A673 (cell line): ENCODE measurements around the gene SHLD1. TPM values are rescaled to one million over a fixed set of nuclear protein-coding genes. Genes with fewer than 3 reads are reported as not detected.

ENCODE experiments used
- BruUV-seq: library from RNA; stranded (reverse); fragments of 400-500 nt; replicated peaks from 2 replicates; lab custom pipeline; 2021; lab: Mats Ljungman, UMichigan
- CTCF ChIA-PET: fragments of 300-600 bp; sonication (Branson Sonifier 250); formaldehyde crosslinking; loops from one replicate; lab custom pipeline; 2022; ENCODE audit warnings: antibody characterized with exemption; lab: Charles Lee
- POLR2A ChIA-PET: fragments of 300-600 bp; sonication (Branson Sonifier 250); formaldehyde crosslinking; loops from one replicate; lab custom pipeline; 2022; ENCODE audit warnings: antibody characterized with exemption; ENCODE audit not compliant: low non-redundant PET; lab: Charles Lee
- DNase-seq: peaks from one replicate; pipeline ENCODE4 v3.0.0-alpha.2; 2015; ENCODE audit warnings: low spot score
- H3K27ac ChIP-seq: fragments of 200-600 bp; sonication (generic); 2 replicates; pipeline ENCODE4 v1.5.1; 2016; ENCODE audit warnings: mixed run types, low read depth, mild to moderate bottlenecking, mixed read lengths, antibody characterized with exemption, low read length; ENCODE audit not compliant: poor library complexity, severe bottlenecking
- H3K27me3 ChIP-seq: fragments of 200-600 bp; sonication (generic); replicated peaks from 2 replicates; pipeline ENCODE4 v1.6.1; 2017; ENCODE audit warnings: mixed run types, low read depth, mild to moderate bottlenecking, mixed read lengths, antibody characterized with exemption, low read length; ENCODE audit not compliant: insufficient read depth, poor library complexity
- H3K36me3 ChIP-seq: fragments of 200-600 bp; sonication (generic); 2 replicates; pipeline ENCODE4 v1.6.1; 2016; ENCODE audit warnings: mixed run types, mild to moderate bottlenecking, mixed read lengths, antibody characterized with exemption, low read length; ENCODE audit not compliant: insufficient read depth, poor library complexity, severe bottlenecking
- H3K4me1 ChIP-seq: fragments of 200-600 bp; sonication (generic); 2 replicates; pipeline ENCODE4 v1.6.1; 2017; ENCODE audit warnings: mixed run types, mild to moderate bottlenecking, mixed read lengths, antibody characterized with exemption, low read length; ENCODE audit not compliant: insufficient read depth, poor library complexity, severe bottlenecking
- H3K4me3 ChIP-seq: fragments of 200-600 bp; sonication (generic); 2 replicates; pipeline ENCODE4 v1.5.1; 2016; ENCODE audit warnings: low read depth, mixed run types, mild to moderate bottlenecking, mixed read lengths, low read length; ENCODE audit not compliant: poor library complexity, severe bottlenecking
- H3K9me3 ChIP-seq: fragments of 200-600 bp; sonication (generic); 2 replicates; pipeline ENCODE4 v1.6.1; 2016; ENCODE audit warnings: mixed run types, low read depth, mild to moderate bottlenecking, mixed read lengths, antibody characterized with exemption, low read length; ENCODE audit not compliant: poor library complexity, severe bottlenecking
- CTCF ChIP-seq: fragments of 300-800, 200-600 bp; sonication (generic); conservative IDR thresholded peaks from 2 replicates; pipeline ENCODE4 v1.5.1; 2017; ENCODE audit warnings: low read depth, mild to moderate bottlenecking, antibody characterized with exemption, low read length, moderate library complexity, mixed read lengths
- EZH2 ChIP-seq: fragments of 200-600 bp; sonication (generic); IDR thresholded peaks from 2 replicates; pipeline ENCODE4 v1.6.1; 2017; ENCODE audit warnings: borderline replicate concordance, low read depth, mild to moderate bottlenecking, mixed read lengths, antibody characterized with exemption, low read length; ENCODE audit not compliant: poor library complexity, severe bottlenecking
- intact Hi-C: fragments of 100-400 bp; cut with micrococcal nuclease; formaldehyde crosslinking; loops from one replicate; pipeline ENCODE4 v1.10.0; 2022; ENCODE audit not compliant: unreplicated experiment
- total RNA-seq: library from RNA; stranded (reverse); gene quantifications from 2 replicates; pipeline ENCODE4 v1.2.3, GENCODE V29; 2021

Gene SHLD1
- total RNA-seq, 1 experiment from 2014 or later = 5.8 TPM

- no TSS peak for BruUV-seq
- no peak for DNase-seq
- Histone ChIP-seq H3K9me3 (no peaks in the 10 kb centered on the region), H3K4me1 (no peaks in the 10 kb centered on the region), H3K27ac (no peak overlapping the region), H3K36me3 (no peaks in the 10 kb centered on the region), H3K4me3 (no peak overlapping the region), H3K27me3 (peaks cover 7% of the 10 kb centered on the region)
- intact Hi-C loops = no loop called here
- CTCF ChIA-PET = no interaction called here
- TF ChIP-seq EZH2 (no peak), CTCF (no peak)
- POLR2A ChIA-PET = no interaction called here
These were observed 145.4 kb downstream of the SHLD1 start for GRCh38 chr20:5895626-5896025.

- no peak overlapping the region for H3K27ac ChIP-seq
- intact Hi-C loops = no loop called here
- H3K4me1 ChIP-seq = no peaks in the 10 kb centered on the region
- CTCF ChIA-PET = no interaction called here
- H3K36me3 ChIP-seq = no peaks in the 10 kb centered on the region
- TF ChIP-seq CTCF = no peak
- TF ChIP-seq EZH2 = no peak
- no peak overlapping the region for H3K4me3 ChIP-seq
- H3K9me3 ChIP-seq = no peaks in the 10 kb centered on the region
- DNase-seq = no peak
- BruUV-seq = no TSS peak
- POLR2A ChIA-PET = no interaction called here
- H3K27me3 ChIP-seq = peaks cover 7% of the 10 kb centered on the region
These were observed 149.2 kb downstream of the SHLD1 start for GRCh38 chr20:5899444-5899843.

- Histone ChIP-seq H3K4me1 (no peaks in the 10 kb centered on the region), H3K4me3 (no peak overlapping the region), H3K27me3 (no peaks in the 10 kb centered on the region), H3K9me3 (no peaks in the 10 kb centered on the region), H3K27ac (no peak overlapping the region), H3K36me3 (no peaks in the 10 kb centered on the region)
- no peak for TF ChIP-seq CTCF
- TF ChIP-seq EZH2 = no peak
- DNase-seq = no peak
- CTCF ChIA-PET = no interaction called here
- no TSS peak for BruUV-seq
- intact Hi-C loops = no loop called here
- POLR2A ChIA-PET = no interaction called here
These were observed 150.7 kb downstream of the SHLD1 start for GRCh38 chr20:5900908-5901307.
